Natural killer cell (primary cell): Measurements from ENCODE around the gene MAPK4. TPM values are rescaled to one million over a fixed set of nuclear protein-coding genes. Genes with fewer than 3 reads are reported as not detected.

ENCODE experiments used
- ATAC-seq, 3 donors: fragments of 150-1000 bp in 2 of 3; fragments of 200-7000 bp in 1 of 3; cut with Tn5 transposase; 1 replicate in 1 of 3; 2 replicates in 2 of 3; pipeline ENCODE4 v1.10.0; 2021; ENCODE audit warnings: mild to moderate bottlenecking in 2 of 3, moderate library complexity in 2 of 3
- DNase-seq, 2 donors: peaks; one replicate each; pipeline versions ENCODE4 v3.0.0 to v3.0.0-alpha.2; 2013 to 2021; ENCODE audit warnings: mixed read lengths in 1 of 2
- H3K27ac ChIP-seq: one replicate; pipeline ENCODE4 v1.5.1; 2013; ENCODE audit warnings: mild to moderate bottlenecking, low read length
- H3K27me3 ChIP-seq: one replicate; pipeline ENCODE4 v1.6.1; 2013; ENCODE audit warnings: low read length; ENCODE audit not compliant: control insufficient read depth, insufficient read depth
- H3K36me3 ChIP-seq: one replicate; pipeline ENCODE4 v1.6.1; 2013; ENCODE audit warnings: low read length; ENCODE audit not compliant: control insufficient read depth, insufficient read depth
- H3K4me1 ChIP-seq: one replicate; pipeline ENCODE4 v1.6.1; 2013; ENCODE audit warnings: low read length; ENCODE audit not compliant: control insufficient read depth, insufficient read depth
- H3K4me3 ChIP-seq: one replicate; pipeline ENCODE4 v1.5.1; 2013; ENCODE audit warnings: low read length
- H3K9me3 ChIP-seq: one replicate; pipeline ENCODE4 v1.6.1; 2013; ENCODE audit warnings: low read length; ENCODE audit not compliant: control insufficient read depth, insufficient read depth
- H3K27ac Mint-ChIP-seq, 2 donors: one replicate each; pipeline ENCODE4 v1.8.0; 2022; ENCODE audit warnings: mild to moderate bottlenecking in 2 of 2, mixed read lengths in 2 of 2, moderate library complexity in 1 of 2
- H3K27me3 Mint-ChIP-seq, 2 donors: one replicate each; pipeline ENCODE4 v1.8.0; 2022; ENCODE audit warnings: low read depth in 2 of 2, mixed read lengths in 2 of 2
- H3K36me3 Mint-ChIP-seq: one replicate; pipeline ENCODE4 v1.8.0; 2022; ENCODE audit warnings: mixed read lengths
- H3K4me1 Mint-ChIP-seq, 2 donors: one replicate each; pipeline ENCODE4 v1.8.0; 2022; ENCODE audit warnings: mixed read lengths in 2 of 2
- H3K4me3 Mint-ChIP-seq: one replicate; pipeline ENCODE4 v1.8.0; 2022; ENCODE audit warnings: mild to moderate bottlenecking, moderate library complexity, mixed read lengths
- H3K9me3 Mint-ChIP-seq, 2 donors: one replicate each; pipeline ENCODE4 v1.8.0; 2022; ENCODE audit warnings: mixed read lengths in 2 of 2
- CTCF ChIP-seq: fragments of 200-600 bp; IDR thresholded peaks from one replicate; pipeline ENCODE4 v1.8.0; 2022; ENCODE audit warnings: antibody characterized with exemption
- WGBS: methylation state at CpG from one replicate; pipeline ENCODE4 v1.1.7; 2013; ENCODE audit warnings: missing lambda C conversion rate; ENCODE audit not compliant: insufficient coverage; 5-methylcytosine and 5-hydroxymethylcytosine counted together
- intact Hi-C: fragments of 100-400 bp; cut with micrococcal nuclease; formaldehyde crosslinking; loops from one replicate; pipeline ENCODE4 v1.14.2; 2022
- total RNA-seq, 4 donors: library from RNA; stranded (reverse); fragments of 120-200 nt in 1 of 4; gene quantifications; one replicate each; pipeline versions ENCODE4 v1.2.3 to v1.2.4, GENCODE V29; 2013 to 2022

The MAPK4 gene
- total RNA-seq, 3 donors from 2014 or later (not counting 1 experiment from before 2014, with no cell fraction given) = not detected

DNA sequence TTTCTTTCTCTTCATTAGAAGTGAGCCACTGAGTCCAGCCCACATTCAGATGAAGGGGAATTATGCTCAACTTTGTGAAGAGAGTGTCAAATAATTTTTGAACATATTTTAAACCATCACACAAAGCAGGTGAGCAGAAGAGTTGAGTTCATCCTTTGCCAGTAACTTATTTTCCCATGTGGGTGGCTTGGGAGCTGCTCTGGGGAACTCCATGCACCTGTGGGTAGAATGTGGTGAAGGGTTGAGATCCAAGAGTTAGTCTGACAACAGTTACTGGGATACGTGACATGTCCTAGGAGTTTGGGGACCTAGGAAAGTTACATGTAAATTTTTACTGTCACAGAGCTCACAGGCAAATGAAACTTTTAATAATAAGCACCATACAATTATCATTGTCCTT lies 21.6 kb downstream of the MAPK4 start:
- DNase-seq (no peak), ATAC-seq (no peak)
- intact Hi-C loops = no loop called here
- Mint-ChIP-seq H3K27me3 (peaks cover 0 to 7% of the 10 kb centered on the region in 2 donors), H3K27ac (no peak overlapping the region), H3K36me3 (no peaks in the 10 kb centered on the region), H3K9me3 (no peaks in the 10 kb centered on the region), H3K4me1 (no peaks in the 10 kb centered on the region), H3K4me3 (no peak overlapping the region)
- no peaks in the 10 kb centered on the region for H3K36me3 ChIP-seq
- no peak overlapping the region for H3K4me3 ChIP-seq
- H3K4me1 ChIP-seq = no peaks in the 10 kb centered on the region
- no peak for TF ChIP-seq CTCF
- no peaks in the 10 kb centered on the region for H3K27me3 ChIP-seq
- H3K27ac ChIP-seq = no peak overlapping the region
- WGBS = 78% methylated on average over 1 of the region's 1 CpG
- H3K9me3 ChIP-seq = no peaks in the 10 kb centered on the region

- no peak overlapping the region for H3K27ac ChIP-seq
- intact Hi-C loops = no loop called here
- DNase-seq = no peak
- Mint-ChIP-seq H3K36me3 (no peaks in the 10 kb centered on the region), H3K9me3 (no peaks in the 10 kb centered on the region), H3K27me3 (peaks cover 0 to 7% of the 10 kb centered on the region in 2 donors), H3K4me1 (no peaks in the 10 kb centered on the region), H3K4me3 (no peak overlapping the region), H3K27ac (no peak overlapping the region)
- no peaks in the 10 kb centered on the region for H3K4me1 ChIP-seq
- no peak overlapping the region for H3K4me3 ChIP-seq
- WGBS = 84% methylated on average over 4 of the region's 4 CpGs
- no peaks in the 10 kb centered on the region for H3K9me3 ChIP-seq
- H3K27me3 ChIP-seq = no peaks in the 10 kb centered on the region
- H3K36me3 ChIP-seq = no peaks in the 10 kb centered on the region
- no peak for TF ChIP-seq CTCF
- ATAC-seq = no peak
These were observed 22.6 kb downstream of the MAPK4 start for GRCh38 chr18:50582500-50582899.

DNA sequence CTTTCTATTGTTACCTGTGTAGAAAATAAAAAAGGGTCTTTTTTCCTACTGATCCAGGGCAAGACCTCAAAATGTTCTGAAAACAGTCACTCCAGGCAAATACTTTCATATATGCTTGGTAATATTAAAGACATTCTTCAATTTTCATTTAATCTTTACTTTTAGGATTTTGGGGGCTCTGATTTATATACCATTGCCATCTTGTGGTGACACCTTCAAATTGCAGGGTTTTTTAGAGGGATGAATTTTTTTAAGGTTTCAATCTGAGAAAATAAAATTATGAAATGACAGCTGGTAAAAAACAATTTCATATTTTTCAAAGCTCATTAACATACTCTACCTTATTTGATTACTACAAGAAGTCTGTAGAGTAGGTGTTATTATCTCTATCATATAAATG lies 26.8 kb downstream of the MAPK4 start:
- no peaks in the 10 kb centered on the region for H3K27me3 Mint-ChIP-seq
- no peak for ATAC-seq

More for the DNA sequence above, 26.8 kb downstream of the MAPK4 start:
- H3K36me3 ChIP-seq = no peaks in the 10 kb centered on the region
- Mint-ChIP-seq H3K27ac (no peak overlapping the region), H3K36me3 (no peaks in the 10 kb centered on the region), H3K4me3 (no peak overlapping the region), H3K9me3 (no peaks in the 10 kb centered on the region), H3K4me1 (no peaks in the 10 kb centered on the region)
- intact Hi-C loops = no loop called here
- no peak for DNase-seq
- H3K4me3 ChIP-seq = no peak overlapping the region
- no peaks in the 10 kb centered on the region for H3K4me1 ChIP-seq
- no peak for TF ChIP-seq CTCF
- no peaks in the 10 kb centered on the region for H3K27me3 ChIP-seq
- H3K9me3 ChIP-seq = no peaks in the 10 kb centered on the region
- H3K27ac ChIP-seq = no peak overlapping the region
